Right lobe of liver (tissue), 6 donors: Measurements from ENCODE around the gene BHLHA15. TPM values are rescaled to one million over a fixed set of nuclear protein-coding genes. Genes with fewer than 3 reads are reported as not detected.

ENCODE experiments used
- ATAC-seq, 4 donors: fragments of 200-7000 bp; cut with Tn5 transposase; one replicate each; pipeline ENCODE4 v1.9.1; 2020; ENCODE audit warnings: mild to moderate bottlenecking in 4 of 4, moderate library complexity in 4 of 4
- DNase-seq, 3 donors: peaks; one replicate each; pipeline ENCODE4 v3.0.0-alpha.2; 2020
- H3K27ac ChIP-seq, 3 donors: fragments of 200-600 bp; one replicate each; pipeline ENCODE4 v1.8.0; 2022
- H3K27me3 ChIP-seq, 2 donors: fragments of 200-600 bp; one replicate each; pipeline ENCODE4 v1.8.0; 2022
- H3K36me3 ChIP-seq, 4 donors: fragments of 200-600 bp; sonication (generic) in 1 of 4; one replicate each; pipeline versions ENCODE4 v1.5.1 to v1.8.0; 2017 to 2022; ENCODE audit warnings: control low read depth in 1 of 4
- H3K4me1 ChIP-seq, 4 donors: fragments of 200-600 bp; sonication (generic) in 1 of 4; one replicate each; pipeline versions ENCODE4 v1.5.1 to v1.8.0; 2017 to 2022; ENCODE audit warnings: control low read depth in 1 of 4
- H3K4me3 ChIP-seq, 3 donors: fragments of 200-600 bp; one replicate each; pipeline ENCODE4 v1.8.0; 2022
- H3K9me3 ChIP-seq, 4 donors: fragments of 200-600 bp; sonication (generic) in 1 of 4; one replicate each; pipeline versions ENCODE4 v1.5.1 to v1.8.0; 2017 to 2022; ENCODE audit warnings: control low read depth in 1 of 4
- CTCF ChIP-seq, 4 donors: fragments of 200-600 bp in 3 of 4; fragments of 450-650 bp in 1 of 4; IDR thresholded peaks; one replicate each; pipeline versions ENCODE4 v1.5.1 to v1.8.0; 2016 to 2022; ENCODE audit warnings: antibody characterized with exemption in 4 of 4, mild to moderate bottlenecking in 2 of 4
- POLR2A ChIP-seq: fragments of 450-650 bp; IDR thresholded peaks from one replicate; pipeline ENCODE4 v1.6.1; 2017; ENCODE audit warnings: antibody characterized with exemption, mild to moderate bottlenecking
- WGBS: methylation state at CpG from one replicate; pipeline ENCODE4 v1.1.6; 2018; ENCODE audit warnings: low coverage, low lambda C conversion rate; ENCODE audit not compliant: insufficient coverage; ENCODE audit errors: missing lambda C conversion rate; 5-methylcytosine and 5-hydroxymethylcytosine counted together
- intact Hi-C, 2 donors: fragments of 100-400 bp; cut with DNase I; formaldehyde crosslinking; loops; one replicate each; pipeline versions ENCODE4 v1.11.2 to v1.14.1; 2022
- total RNA-seq, 6 experiments: library from RNA; depleted of rRNA in 2 of 6; stranded (reverse); fragments of >200 nt in 2 of 6; fragmentation: NEBNext Ultra II Directional in 3 of 6; extraction: Animal tissue kit (Norgen Biotek cat#: 25700) in 3 of 6; gene quantifications; one replicate each; pipeline versions ENCODE4 v1.1.0 to v1.2.4, GENCODE V29; 2016 to 2023
- donor health status: DM: no; HTN: yes; CAD: no.
- donor health status: DM: no; HTN: no; CAD: no.
- donor health status: DM: no; HTN: no; CAD: no.
- donor health status: DM: no; HTN: yes; CAD: no.
- donor health status: DM: no; HTN: yes; CAD: no.

Gene BHLHA15
- total RNA-seq, 6 experiments from 2014 or later = 2.3 to 25.9 (median 5.3) TPM

- H3K27ac ChIP-seq = no peak overlapping the region
- H3K36me3 ChIP-seq = peaks cover 0 to 12% (median 0%) of the 10 kb centered on the region in 4 donors
- H3K4me3 ChIP-seq = no peak overlapping the region
- peaks cover 0 to 17% (median 4%) of the 10 kb centered on the region in 4 donors for H3K4me1 ChIP-seq
- H3K9me3 ChIP-seq = no peaks in the 10 kb centered on the region
- intact Hi-C loops = no loop called here
- ATAC-seq = no peak
- no peaks in the 10 kb centered on the region for H3K27me3 ChIP-seq
- DNase-seq = no peak
- 100% methylated on average over 4 of the region's 4 CpGs for WGBS
- TF ChIP-seq POLR2A = no peak
- TF ChIP-seq CTCF (IDR thresholded peaks at IDR 0.05) = no peak
Observed at GRCh38 chr7:98254516-98254915, 43.3 kb downstream of the BHLHA15 start.

- TF ChIP-seq POLR2A (no peak), CTCF (IDR thresholded peaks at IDR 0.05) (no peak)
- 78% methylated on average over 11 of the region's 11 CpGs for WGBS
- no peak overlapping the region for H3K27ac ChIP-seq
- peaks cover 0 to 12% (median 0%) of the 10 kb centered on the region in 4 donors for H3K36me3 ChIP-seq
- ATAC-seq (no peak), DNase-seq (no peak)
- no peaks in the 10 kb centered on the region for H3K27me3 ChIP-seq
- H3K4me3 ChIP-seq = no peak overlapping the region
- intact Hi-C loops = no loop called here
- H3K4me1 ChIP-seq = peaks cover 0 to 17% (median 4%) of the 10 kb centered on the region in 4 donors
- H3K9me3 ChIP-seq = no peaks in the 10 kb centered on the region
Observed at GRCh38 chr7:98254951-98255610, 43.8 kb downstream of the BHLHA15 start.

GRCh38 chr7:98256431-98256830 is 45.2 kb downstream of the BHLHA15 start:
- H3K4me3 ChIP-seq = no peak overlapping the region
- no peak overlapping the region for H3K27ac ChIP-seq
- intact Hi-C loops = no loop called here
- TF ChIP-seq CTCF (IDR thresholded peaks at IDR 0.05) (no peak), POLR2A (no peak)
- DNase-seq (no peak), ATAC-seq (no peak)
- WGBS = 100% methylated on average over 4 of the region's 7 CpGs
- H3K4me1 ChIP-seq = peaks cover 0 to 10% (median 4%) of the 10 kb centered on the region in 4 donors
- H3K9me3 ChIP-seq = no peaks in the 10 kb centered on the region
- peaks cover 0 to 12% (median 0%) of the 10 kb centered on the region in 4 donors for H3K36me3 ChIP-seq
- H3K27me3 ChIP-seq = no peaks in the 10 kb centered on the region

GRCh38 chr7:98257701-98258100 is 46.5 kb downstream of the BHLHA15 start:
- intact Hi-C loops = no loop called here
- peaks cover 0 to 7% (median 3%) of the 10 kb centered on the region in 4 donors for H3K4me1 ChIP-seq
- H3K4me3 ChIP-seq = no peak overlapping the region
- 56% methylated on average over 3 of the region's 6 CpGs for WGBS
- no peak for TF ChIP-seq POLR2A
- TF ChIP-seq CTCF (IDR thresholded peaks at IDR 0.05) = no peak
- no peaks in the 10 kb centered on the region for H3K27me3 ChIP-seq
- no peak overlapping the region for H3K27ac ChIP-seq
- H3K36me3 ChIP-seq = peaks cover 0 to 12% (median 0%) of the 10 kb centered on the region in 4 donors
- no peaks in the 10 kb centered on the region for H3K9me3 ChIP-seq
- DNase-seq = no peak
- no peak for ATAC-seq

Other genes starting within 250 kb of the BHLHA15 start
- gene OCM2, start 221.2 kb upstream of the BHLHA15 start, total RNA-seq = not detected
- gene LMTK2, start 104.6 kb upstream of the BHLHA15 start, total RNA-seq = 10 to 100 TPM in 5 of 6 experiments, 1 to 10 TPM in 1; 9.4 to 16.7 (median 13.9) TPM
- gene TECPR1, start 40.8 kb downstream of the BHLHA15 start, total RNA-seq = 10 to 100 TPM in 5 of 6 experiments, 1 to 10 TPM in 1; 9.4 to 14.9 (median 12.4) TPM
- gene BRI3, start 70.2 kb downstream of the BHLHA15 start, total RNA-seq = 100 to 1,000 TPM in 4 of 6 experiments, 10 to 100 TPM in 2; 34.7 to 160 (median 137) TPM
- 10 to 100 TPM in 5 of 6 experiments, 1 to 10 TPM in 1; 9.1 to 29.5 (median 25.2) TPM for gene BAIAP2L1, start 189.7 kb downstream of the BHLHA15 start, total RNA-seq